H1 (cell line): ENCODE data around the gene CACNA1D. TPM values are rescaled to one million over a fixed set of nuclear protein-coding genes. Genes with fewer than 3 reads are reported as not detected.

ENCODE experiments used
- GTF2F1 ChIP-seq: IDR thresholded peaks from 2 replicates; pipeline ENCODE4 v1.6.1; 2012; ENCODE audit warnings: low read depth, low read length, improper control_type of control experiment, borderline replicate concordance
- NRF1 ChIP-seq: IDR thresholded peaks from 2 replicates; pipeline ENCODE4 v1.6.1; 2011; ENCODE audit warnings: mild to moderate bottlenecking, low read depth, low read length, improper control_type of control experiment
- RFX5 ChIP-seq: IDR thresholded peaks from 2 replicates; pipeline ENCODE4 v1.6.1; 2011; ENCODE audit warnings: low read depth, low read length, improper control_type of control experiment, borderline replicate concordance
- SRF ChIP-seq: IDR thresholded peaks from 2 replicates; pipeline ENCODE4 v1.6.1; 2011; ENCODE audit warnings: mild to moderate bottlenecking, low read depth, low read length, moderate library complexity
- TCF12 ChIP-seq: IDR thresholded peaks from 2 replicates; pipeline ENCODE4 v1.6.1; 2011; ENCODE audit warnings: low read depth, mild to moderate bottlenecking, low read length
- polyA plus RNA-seq, 7 experiments: library from polyadenylated mRNA; depleted of rRNA in 3 of 7; stranded (reverse) in 5 of 7; unstranded in 2 of 7; fragments of >200 nt in 5 of 7; fragments of 200-250 nt in 2 of 7; gene quantifications; 1 replicate in 5 of 7; 2 replicates in 1 of 7; 4 replicates in 1 of 7; pipeline versions ENCODE4 v1.2.1 to v1.2.3, GENCODE V29; 2011 to 2013; ENCODE audit warnings: missing spikeins in 2 of 7, mixed read lengths in 2 of 7
- total RNA-seq: library from RNA; stranded (reverse); fragmentation: NEBNext Ultra II Directional; extraction: Animal tissue kit (Norgen Biotek cat#: 25700); gene quantifications from 2 replicates; pipeline ENCODE4 v1.2.1, GENCODE V29; 2021

Gene CACNA1D
- total and polyA plus RNA-seq, 2 of the 8 experiments (the other 6 are each of a cell fraction or from before 2014, with no cell fraction given) = 2.0 to 2.9 TPM

GRCh38 chr3:53570709-53571108 lies 76.3 kb downstream of the CACNA1D start (continued):
- no peak for TF ChIP-seq RFX5
- TF ChIP-seq SRF = no peak
- no peak for TF ChIP-seq GTF2F1
- no peak for TF ChIP-seq NRF1
- no peak for TF ChIP-seq TCF12
